K562 (cell line): Measurements from ENCODE around the gene PRODH.
"Not testable (repeated sequence)": the region's sequence is repeated elsewhere in the genome, so short reads cannot be mapped to it uniquely, and the experiment has no call there.

Source experiments
- NR2F6 ChIP-seq: fragments of 450-650 bp; formaldehyde crosslinking; IDR thresholded peaks from 2 replicates; pipeline ENCODE4 v1.4.0; 2020; ENCODE audit warnings: mild to moderate bottlenecking
- PHB2 ChIP-seq: fragments of 450-650 bp; IDR thresholded peaks from 2 replicates; pipeline ENCODE4 v1.6.1; 2017; ENCODE audit warnings: low read depth
- POLR2AphosphoS5 ChIP-seq: IDR thresholded peaks from 2 replicates; pipeline ENCODE4 v1.6.1; 2011; ENCODE audit warnings: mild to moderate bottlenecking, low read depth, low read length, moderate library complexity; ENCODE audit not compliant: control insufficient read depth, insufficient read depth
- SETDB1 ChIP-seq: IDR thresholded peaks from one replicate; pipeline ENCODE4 v1.6.1; 2012; ENCODE audit warnings: low read length, control low read depth, inconsistent platforms
- TEAD1 ChIP-seq, 2 experiments: fragments of 450-650 bp in 1 of 2; sonication (generic) in 1 of 2; formaldehyde crosslinking; IDR thresholded peaks; 2 replicates each; pipeline versions ENCODE4 v1.4.0 to v1.8.0; 2020 to 2022; ENCODE audit warnings: mild to moderate bottlenecking in 2 of 2, missing genetic modification reagents in 1 of 2
- ZNF140 ChIP-seq: fragments of 250-450 bp; sonication (Bioruptor Pico); IDR thresholded peaks from 2 replicates; pipeline ENCODE4 v1.8.0; 2021; ENCODE audit warnings: moderate library complexity, mild to moderate bottlenecking, inconsistent platforms
- TF ChIP-seq, protein P1 (sequence below), 3 experiments: IDR thresholded peaks in 2 of 3; conservative IDR thresholded peaks in 1 of 3; 2 replicates each; pipeline ENCODE4 v1.5.1; 2011 to 2012; ENCODE audit warnings: low read length in 3 of 3, mild to moderate bottlenecking in 3 of 3, control low read depth in 2 of 3, improper control_type of control experiment in 1 of 3, inconsistent platforms in 1 of 3, low read depth in 1 of 3, mixed read lengths in 1 of 3, moderate library complexity in 1 of 3; ENCODE audit not compliant: insufficient read depth in 2 of 3

DNA sequence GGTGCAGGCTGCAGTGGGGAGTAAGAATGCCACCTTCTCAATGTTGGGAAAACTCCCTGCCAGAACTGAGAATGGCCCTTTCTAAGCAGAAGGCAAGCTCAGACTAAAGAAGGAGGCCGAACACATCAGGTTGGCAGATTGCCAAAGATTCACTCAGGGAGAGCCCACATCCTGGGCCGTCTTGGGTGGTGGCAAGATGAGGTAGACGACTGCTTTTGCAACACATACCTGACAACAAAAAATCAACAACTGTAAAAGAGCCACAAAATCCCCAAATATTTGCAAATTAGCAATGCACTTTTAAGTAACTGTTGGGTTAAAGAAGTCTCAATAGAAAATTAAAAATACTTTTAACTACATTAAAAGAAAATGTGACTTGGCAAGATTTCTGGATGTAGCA, 54.8 kb downstream of the PRODH start:
- TF ChIP-seq, protein P1, sequence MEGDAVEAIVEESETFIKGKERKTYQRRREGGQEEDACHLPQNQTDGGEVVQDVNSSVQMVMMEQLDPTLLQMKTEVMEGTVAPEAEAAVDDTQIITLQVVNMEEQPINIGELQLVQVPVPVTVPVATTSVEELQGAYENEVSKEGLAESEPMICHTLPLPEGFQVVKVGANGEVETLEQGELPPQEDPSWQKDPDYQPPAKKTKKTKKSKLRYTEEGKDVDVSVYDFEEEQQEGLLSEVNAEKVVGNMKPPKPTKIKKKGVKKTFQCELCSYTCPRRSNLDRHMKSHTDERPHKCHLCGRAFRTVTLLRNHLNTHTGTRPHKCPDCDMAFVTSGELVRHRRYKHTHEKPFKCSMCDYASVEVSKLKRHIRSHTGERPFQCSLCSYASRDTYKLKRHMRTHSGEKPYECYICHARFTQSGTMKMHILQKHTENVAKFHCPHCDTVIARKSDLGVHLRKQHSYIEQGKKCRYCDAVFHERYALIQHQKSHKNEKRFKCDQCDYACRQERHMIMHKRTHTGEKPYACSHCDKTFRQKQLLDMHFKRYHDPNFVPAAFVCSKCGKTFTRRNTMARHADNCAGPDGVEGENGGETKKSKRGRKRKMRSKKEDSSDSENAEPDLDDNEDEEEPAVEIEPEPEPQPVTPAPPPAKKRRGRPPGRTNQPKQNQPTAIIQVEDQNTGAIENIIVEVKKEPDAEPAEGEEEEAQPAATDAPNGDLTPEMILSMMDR (IDR thresholded peaks at IDR 0.05 in 2 of 3, conservative IDR thresholded peaks at IDR 0.05 in 1 of 3; ENCODE audit: insufficient read depth in 2 of 3, low read depth in 1 of 3, low read length in 3 of 3) = not testable (repeated sequence)
- not testable (repeated sequence) for TF ChIP-seq POLR2AphosphoS5; NR2F6; ZNF140 (CRISPR knock-in tag); PHB2; SETDB1; TEAD1 (CRISPR knock-in tag; IDR thresholded peaks at IDR 0.05)
